Measurements from ENCODE around the gene SLC25A24.

DNA sequence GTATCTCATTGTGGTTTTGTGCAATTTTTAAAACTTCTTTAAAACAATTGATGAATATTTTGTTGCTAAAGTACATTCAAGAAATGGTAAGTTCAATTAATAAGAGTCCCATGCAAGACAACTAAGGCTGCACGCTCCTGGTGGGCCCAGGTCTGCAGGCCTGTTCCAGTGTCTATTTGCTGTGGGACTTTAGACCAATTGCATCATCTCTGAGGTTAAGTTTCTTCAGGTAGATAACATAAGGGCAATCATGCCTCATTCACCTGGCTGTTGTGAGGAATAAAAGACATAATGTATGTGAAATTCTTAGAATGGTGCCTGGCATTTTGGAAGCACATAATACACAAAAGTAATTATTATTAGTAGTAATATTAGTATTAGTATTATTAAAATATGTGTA lies 82.9 kb downstream of the SLC25A24 start:
- TF ChIP-seq, protein P1, sequence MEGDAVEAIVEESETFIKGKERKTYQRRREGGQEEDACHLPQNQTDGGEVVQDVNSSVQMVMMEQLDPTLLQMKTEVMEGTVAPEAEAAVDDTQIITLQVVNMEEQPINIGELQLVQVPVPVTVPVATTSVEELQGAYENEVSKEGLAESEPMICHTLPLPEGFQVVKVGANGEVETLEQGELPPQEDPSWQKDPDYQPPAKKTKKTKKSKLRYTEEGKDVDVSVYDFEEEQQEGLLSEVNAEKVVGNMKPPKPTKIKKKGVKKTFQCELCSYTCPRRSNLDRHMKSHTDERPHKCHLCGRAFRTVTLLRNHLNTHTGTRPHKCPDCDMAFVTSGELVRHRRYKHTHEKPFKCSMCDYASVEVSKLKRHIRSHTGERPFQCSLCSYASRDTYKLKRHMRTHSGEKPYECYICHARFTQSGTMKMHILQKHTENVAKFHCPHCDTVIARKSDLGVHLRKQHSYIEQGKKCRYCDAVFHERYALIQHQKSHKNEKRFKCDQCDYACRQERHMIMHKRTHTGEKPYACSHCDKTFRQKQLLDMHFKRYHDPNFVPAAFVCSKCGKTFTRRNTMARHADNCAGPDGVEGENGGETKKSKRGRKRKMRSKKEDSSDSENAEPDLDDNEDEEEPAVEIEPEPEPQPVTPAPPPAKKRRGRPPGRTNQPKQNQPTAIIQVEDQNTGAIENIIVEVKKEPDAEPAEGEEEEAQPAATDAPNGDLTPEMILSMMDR (IDR thresholded peaks at IDR 0.05 in 4 of 5, conservative IDR thresholded peaks at IDR 0.05 in 1 of 5), result no peak
- TF ChIP-seq POLR2A (IDR thresholded peaks at IDR 0.05), result no peak

All from gastrocnemius medialis (tissue), 4 donors.